Endothelial cell of hepatic sinusoid (primary cell): ENCODE results near the gene COL5A2.

ENCODE experiments used
- in situ Hi-C: cut with HindIII; loops from 2 replicates; pipeline ENCODE4 v1.10.0; 2017; ENCODE audit warnings: low sequenced_read_pairs

Gene COL5A2

GRCh38 chr2:189012351-189012750, 167.2 kb downstream of the COL5A2 start:
- in situ Hi-C loops = no loop called here

- in situ Hi-C loops = no loop called here
Measured at GRCh38 chr2:189010536-189010935, 169.0 kb downstream of the COL5A2 start.

- in situ Hi-C loops = no loop called here
Measured at GRCh38 chr2:189008555-189009262, 170.9 kb downstream of the COL5A2 start.

GRCh38 chr2:189002079-189002478, 177.5 kb downstream of the COL5A2 start:
- in situ Hi-C loops = no loop called here

- in situ Hi-C loops = no loop called here
Measured at GRCh38 chr2:189000221-189000620, 179.3 kb downstream of the COL5A2 start.

GRCh38 chr2:188997263-188997662, 182.3 kb downstream of the COL5A2 start:
- in situ Hi-C loops = no loop called here

DNA sequence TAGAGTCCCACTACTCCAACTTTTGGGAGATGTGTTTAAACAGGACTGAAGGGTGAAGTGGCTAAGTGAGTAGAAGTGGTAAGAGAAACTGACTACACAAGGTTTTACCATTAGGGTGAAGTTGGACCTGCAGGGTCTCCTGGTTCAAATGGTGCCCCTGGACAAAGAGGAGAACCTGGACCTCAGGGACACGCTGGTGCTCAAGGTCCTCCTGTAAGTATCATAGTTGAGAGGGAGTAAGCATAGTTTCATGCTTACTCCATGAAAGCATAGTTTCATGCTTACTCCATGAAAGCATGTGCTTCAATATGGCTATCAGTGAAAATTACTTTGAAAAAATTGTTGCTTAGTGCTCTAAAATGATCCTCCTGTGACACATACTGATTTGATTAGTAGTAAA, 186.3 kb downstream of the COL5A2 start:
- in situ Hi-C loops = no loop called here

DNA sequence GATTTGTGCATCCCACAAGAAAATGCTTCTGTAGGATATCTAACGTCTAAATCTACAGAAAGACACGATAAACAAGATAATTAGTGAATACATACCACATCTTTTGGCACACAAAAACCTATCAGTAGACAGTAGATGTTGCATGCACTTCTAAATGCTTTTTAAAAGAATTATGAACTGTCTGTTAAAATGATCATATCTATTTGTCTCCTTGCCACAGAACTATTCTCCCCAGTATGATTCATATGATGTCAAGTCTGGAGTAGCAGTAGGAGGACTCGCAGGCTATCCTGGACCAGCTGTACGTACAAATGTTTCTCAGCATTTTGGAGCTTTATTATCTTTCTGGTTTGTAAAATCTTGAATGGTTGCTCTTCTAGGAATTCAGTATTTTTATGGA, 192.7 kb downstream of the COL5A2 start:
- in situ Hi-C loops = no loop called here

DNA sequence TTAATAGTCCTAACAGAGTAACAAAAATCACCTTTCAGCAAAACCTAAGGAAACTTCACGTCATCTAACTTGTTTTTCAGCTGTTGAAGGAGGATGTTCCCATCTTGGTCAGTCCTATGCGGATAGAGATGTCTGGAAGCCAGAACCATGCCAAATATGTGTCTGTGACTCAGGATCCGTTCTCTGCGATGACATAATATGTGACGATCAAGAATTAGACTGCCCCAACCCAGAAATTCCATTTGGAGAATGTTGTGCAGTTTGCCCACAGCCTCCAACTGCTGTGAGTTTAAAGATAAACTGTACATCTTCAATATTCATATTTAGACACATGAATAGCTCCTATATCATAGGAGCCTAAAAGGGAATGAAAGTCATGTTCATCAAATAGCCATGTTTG, 194.9 kb downstream of the COL5A2 start:
- in situ Hi-C loops = no loop called here

- in situ Hi-C loops = no loop called here
Measured at GRCh38 chr2:188984065-188984491, 195.5 kb downstream of the COL5A2 start.

DNA sequence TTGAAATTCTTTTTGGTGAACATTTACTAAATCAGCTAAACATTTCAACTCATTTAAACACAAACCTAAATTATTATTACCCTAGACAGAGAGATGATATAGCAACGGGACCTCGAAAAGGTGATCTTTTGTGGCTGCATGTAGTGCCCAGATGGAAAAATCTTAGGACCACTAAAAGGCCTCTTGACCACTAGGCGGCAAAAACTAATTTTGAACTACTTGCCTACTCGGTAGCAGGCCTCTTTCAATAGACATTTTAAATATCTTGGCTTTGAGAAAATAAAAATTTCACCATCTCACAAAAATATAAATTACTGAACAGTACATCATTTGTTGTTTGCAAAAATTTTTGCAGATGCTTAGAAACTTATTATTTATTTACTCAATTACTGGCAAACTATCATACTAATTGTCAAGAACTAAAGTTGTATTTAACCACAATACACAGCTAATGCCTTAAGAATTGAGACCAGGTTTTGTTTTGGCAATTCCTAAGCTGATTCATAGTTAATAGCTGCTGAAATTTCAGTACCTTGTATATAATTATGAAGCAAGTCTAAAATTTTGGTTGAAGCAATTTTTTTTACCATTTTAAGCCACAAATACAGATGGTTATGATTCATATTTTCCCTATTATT, 196.0 kb downstream of the COL5A2 start:
- in situ Hi-C loops = no loop called here
